Neutrophil (primary cell): ENCODE measurements around the gene FBXO3.

ENCODE experiments used
- H3K27ac ChIP-seq: fragments of 200-600 bp; sonication (generic); 2 replicates; pipeline ENCODE4 v1.5.1; 2016; ENCODE audit warnings: mild to moderate bottlenecking, moderate library complexity
- H3K27me3 ChIP-seq: fragments of 200-600 bp; sonication (generic); 2 replicates; pipeline ENCODE4 v1.6.0; 2016; ENCODE audit warnings: mild to moderate bottlenecking
- H3K36me3 ChIP-seq: fragments of 200-600 bp; sonication (generic); 2 replicates; pipeline ENCODE4 v1.5.1; 2017
- H3K4me1 ChIP-seq, 2 experiments: fragments of 200-600 bp in 1 of 2; sonication (generic) in 1 of 2; 1 replicate in 1 of 2; 2 replicates in 1 of 2; pipeline versions ENCODE4 v1.5.1 to v1.6.1; 2013 to 2016; ENCODE audit warnings: low read depth in 1 of 2, low read length in 1 of 2, mild to moderate bottlenecking in 1 of 2, moderate library complexity in 1 of 2; ENCODE audit not compliant: control insufficient read depth in 1 of 2, insufficient read depth in 1 of 2
- H3K4me3 ChIP-seq, 2 experiments: fragments of 200-600 bp in 1 of 2; sonication (generic) in 1 of 2; 1 replicate in 1 of 2; 2 replicates in 1 of 2; pipeline ENCODE4 v1.5.1; 2013 to 2016; ENCODE audit warnings: low read depth in 1 of 2, low read length in 1 of 2, mild to moderate bottlenecking in 1 of 2, moderate library complexity in 1 of 2
- H3K9me3 ChIP-seq: fragments of 200-600 bp; sonication (generic); 2 replicates; pipeline ENCODE4 v1.5.1; 2016
- CTCF ChIP-seq: fragments of 200-600 bp; sonication (generic); IDR thresholded peaks from 2 replicates; pipeline ENCODE4 v1.5.1; 2016; ENCODE audit warnings: antibody characterized with exemption

The FBXO3 gene

GRCh38 chr11:33775467-33775807 lies 1.1 kb upstream of the FBXO3 start:
- peaks cover 3% of the 10 kb centered on the region for H3K36me3 ChIP-seq
- H3K27ac ChIP-seq, result no peak overlapping the region
- H3K27me3 ChIP-seq, result peaks cover 59% of the 10 kb centered on the region
- H3K4me1 ChIP-seq, result peaks cover 21 to 25% of the 10 kb centered on the region in 2 experiments
- peak overlapping the region in 1 of 2 experiments; percentile 98 for H3K4me3 ChIP-seq
- no peak for TF ChIP-seq CTCF
- H3K9me3 ChIP-seq, result no peaks in the 10 kb centered on the region

GRCh38 chr11:33774736-33775466 lies 581 bp upstream of the FBXO3 start:
- H3K27me3 ChIP-seq, result peaks cover 54% of the 10 kb centered on the region
- no peak for TF ChIP-seq CTCF
- no peak overlapping the region for H3K27ac ChIP-seq
- peaks cover 21 to 25% of the 10 kb centered on the region in 2 experiments for H3K4me1 ChIP-seq
- H3K36me3 ChIP-seq, result peaks cover 8% of the 10 kb centered on the region
- no peaks in the 10 kb centered on the region for H3K9me3 ChIP-seq
- peak overlapping the region; percentile 89 to 98 for H3K4me3 ChIP-seq

- H3K4me3 ChIP-seq, result peak overlapping the region; percentile 89 to 98
- no peak for TF ChIP-seq CTCF
- peaks cover 40% of the 10 kb centered on the region for H3K27me3 ChIP-seq
- H3K27ac ChIP-seq, result peak overlapping the region; percentile 60
- H3K4me1 ChIP-seq, result peaks cover 21 to 25% of the 10 kb centered on the region in 2 experiments
- H3K36me3 ChIP-seq, result peaks cover 20% of the 10 kb centered on the region
- H3K9me3 ChIP-seq, result no peaks in the 10 kb centered on the region
These were observed 825 bp downstream of the FBXO3 start for GRCh38 chr11:33773404-33773986.

GRCh38 chr11:33772870-33773269 lies 1.4 kb downstream of the FBXO3 start:
- H3K4me1 ChIP-seq, result peaks cover 21 to 25% of the 10 kb centered on the region in 2 experiments
- peaks cover 34% of the 10 kb centered on the region for H3K27me3 ChIP-seq
- H3K9me3 ChIP-seq, result no peaks in the 10 kb centered on the region
- no peak for TF ChIP-seq CTCF
- H3K27ac ChIP-seq, result no peak overlapping the region
- H3K4me3 ChIP-seq, result peak overlapping the region in 1 of 2 experiments; percentile 89
- peaks cover 26% of the 10 kb centered on the region for H3K36me3 ChIP-seq

- Histone ChIP-seq H3K4me3 (no peak overlapping the region), H3K4me1 (peaks cover 21 to 25% of the 10 kb centered on the region in 2 experiments), H3K27ac (no peak overlapping the region), H3K27me3 (peaks cover 28% of the 10 kb centered on the region), H3K9me3 (no peaks in the 10 kb centered on the region), H3K36me3 (peaks cover 32% of the 10 kb centered on the region)
- no peak for TF ChIP-seq CTCF
These were observed 2.0 kb downstream of the FBXO3 start for GRCh38 chr11:33772300-33772699.
